Measurements from ENCODE around the gene USP3.
A peak's percentile ranks its signal among the peaks of the same experiment; 100 is the strongest.

Gene USP3

DNA sequence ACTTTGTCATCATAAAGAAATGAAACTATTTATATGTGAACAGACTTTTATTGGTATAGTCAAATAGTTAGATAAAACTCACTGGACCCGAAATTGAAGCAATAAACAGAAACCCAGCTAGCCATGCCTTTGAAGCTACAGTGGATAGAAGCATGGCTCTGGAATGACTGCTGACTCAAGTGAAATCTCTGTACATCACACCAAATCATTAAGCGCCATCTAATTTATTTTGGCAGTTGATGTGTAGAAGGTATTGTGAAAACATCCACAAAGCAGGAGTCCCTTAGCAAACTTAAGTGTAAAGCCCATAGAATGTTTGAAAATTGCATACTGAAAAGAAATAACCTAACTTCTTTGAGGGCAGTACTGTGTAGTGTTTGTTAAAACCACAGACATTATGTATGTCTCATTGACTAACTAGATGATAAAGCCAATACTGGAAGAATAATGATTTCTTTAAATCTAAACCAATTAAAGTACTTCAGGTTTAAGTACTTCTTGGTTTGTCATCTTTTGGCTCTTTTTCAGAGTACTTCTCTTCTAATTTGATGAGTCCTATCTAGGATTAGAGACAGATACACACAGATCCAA lies 50.0 kb downstream of the USP3 start:
- DNase-seq, result no peak

DNA sequence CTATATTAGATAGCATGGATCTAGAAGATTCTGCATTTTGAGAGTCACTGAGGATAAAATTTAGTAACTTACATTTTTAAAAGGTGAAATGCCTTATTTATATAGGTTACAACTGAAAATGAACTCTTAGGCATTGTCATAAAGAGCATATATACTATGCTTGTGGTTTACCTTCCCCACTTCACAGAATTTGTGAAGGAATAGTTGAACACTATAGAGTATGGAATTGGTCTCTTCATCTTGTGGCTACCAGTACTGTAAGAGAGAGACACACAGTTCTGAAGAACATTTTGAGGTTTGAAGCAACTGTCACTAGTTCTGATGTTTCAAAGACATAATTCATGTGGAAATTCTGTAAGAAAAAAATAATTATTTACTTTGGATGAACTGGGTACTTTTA lies 51.1 kb downstream of the USP3 start:
- DNase-seq, result no peak

DNA sequence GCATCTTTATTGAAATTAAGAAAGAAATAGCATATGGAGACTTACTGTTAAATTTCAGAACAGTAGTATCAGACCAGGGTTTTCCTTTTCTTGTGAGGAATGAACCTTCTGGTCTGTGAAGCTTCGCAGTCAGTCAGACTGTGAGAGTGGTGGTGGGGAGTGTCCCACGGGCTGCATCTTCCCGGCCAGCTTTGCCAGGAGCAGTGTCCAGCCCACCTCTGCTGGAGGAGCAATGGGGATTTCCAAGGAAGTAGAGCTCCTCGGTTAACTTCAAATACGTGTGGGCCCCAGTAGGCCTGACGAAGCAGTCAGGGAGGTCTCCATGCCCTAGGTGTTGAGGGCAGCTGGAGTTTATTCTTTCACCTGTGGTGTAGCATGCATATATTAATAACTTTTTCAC lies 51.9 kb downstream of the USP3 start:
- DNase-seq, result no peak

DNA sequence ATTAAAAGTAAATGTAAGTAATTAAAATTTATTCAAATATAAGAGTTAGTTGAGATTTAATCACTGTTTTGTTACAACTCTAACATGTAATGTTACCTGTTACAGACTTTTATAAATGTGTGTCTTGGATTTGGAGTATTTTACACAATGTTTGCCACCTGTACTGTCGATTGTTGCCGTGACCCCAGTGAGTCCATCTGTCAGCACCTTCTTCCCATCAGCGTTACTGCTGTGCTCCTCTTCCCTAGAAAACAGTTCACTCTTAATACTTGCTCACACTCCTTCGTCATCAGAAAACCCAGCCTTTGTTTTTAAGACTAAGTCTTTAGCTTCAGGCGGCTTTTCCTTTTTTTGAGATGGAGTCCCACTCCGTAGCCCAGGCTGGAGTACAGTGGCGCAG lies 52.3 kb downstream of the USP3 start:
- no peak for DNase-seq

DNA sequence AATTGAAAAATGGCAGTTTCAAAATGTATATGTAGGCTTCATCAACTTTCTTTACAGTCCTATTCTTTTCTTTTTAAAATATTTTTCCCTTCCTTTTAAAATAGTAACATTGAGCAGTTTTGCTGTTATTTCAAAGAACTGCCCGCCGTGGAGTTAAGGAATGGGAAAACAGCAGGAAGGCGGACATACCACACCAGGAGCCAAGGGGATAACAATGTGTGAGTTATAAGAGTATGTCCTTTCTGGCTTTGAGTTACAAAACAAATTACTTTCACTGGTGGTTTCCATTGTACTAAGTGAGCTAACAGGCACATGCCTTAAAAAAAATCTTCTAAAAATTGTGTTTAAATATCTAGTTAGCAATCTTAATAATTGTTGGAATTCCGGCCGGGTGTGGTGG lies 55.4 kb downstream of the USP3 start:
- no peak for DNase-seq

DNA sequence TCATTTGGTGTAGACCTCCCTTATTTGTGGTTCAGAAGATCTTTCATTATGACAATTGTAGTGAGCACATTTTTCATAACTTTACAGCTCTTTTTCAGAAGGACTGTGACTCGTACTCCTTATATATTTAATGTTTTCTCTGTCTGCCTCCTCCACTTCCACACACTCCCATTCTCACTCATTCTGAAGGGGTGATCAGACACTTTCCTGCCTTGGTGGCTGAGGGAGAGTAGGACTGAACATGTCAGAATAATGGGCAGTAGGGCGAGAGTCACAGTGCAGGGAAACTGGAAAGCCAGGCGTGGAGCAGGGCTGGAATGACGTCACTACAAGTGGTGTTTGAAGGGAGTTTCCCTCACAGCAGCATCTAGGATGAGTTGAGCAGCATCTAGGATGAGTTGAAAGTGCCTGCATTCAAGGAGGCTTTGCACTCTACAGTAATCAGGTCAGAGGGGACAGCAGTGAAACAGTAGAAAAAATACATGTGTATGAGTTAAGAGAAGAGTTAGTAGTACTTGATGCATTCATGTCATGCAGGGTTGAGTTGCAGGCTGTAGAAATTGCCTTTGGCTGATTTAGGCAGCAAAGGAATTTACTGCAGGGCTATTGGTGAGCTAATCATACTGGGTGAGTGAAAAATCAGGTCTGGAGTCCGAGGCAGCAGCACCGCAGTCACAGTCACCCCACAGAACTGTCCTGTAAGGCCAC lies 56.5 kb downstream of the USP3 start:
- no peak for DNase-seq

DNA sequence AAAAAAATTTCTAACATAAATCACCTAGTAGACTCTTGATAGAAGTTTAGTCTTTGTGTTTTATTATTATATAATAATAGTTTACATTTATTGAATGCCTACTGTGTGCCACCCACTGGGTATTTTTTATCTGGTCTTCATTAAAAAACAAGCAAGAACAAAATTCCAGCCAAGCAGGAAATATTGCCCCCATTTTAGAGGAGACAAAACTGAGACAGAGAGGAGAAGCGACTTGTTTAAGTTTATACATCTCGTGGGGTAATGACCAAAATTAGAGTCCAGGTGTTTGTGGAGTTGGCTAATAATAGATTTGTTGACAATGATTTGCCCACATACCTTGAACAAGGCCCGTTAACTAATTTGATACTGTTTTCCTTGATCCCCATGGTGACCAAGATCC lies 59.7 kb downstream of the USP3 start:
- no peak for DNase-seq

DNA sequence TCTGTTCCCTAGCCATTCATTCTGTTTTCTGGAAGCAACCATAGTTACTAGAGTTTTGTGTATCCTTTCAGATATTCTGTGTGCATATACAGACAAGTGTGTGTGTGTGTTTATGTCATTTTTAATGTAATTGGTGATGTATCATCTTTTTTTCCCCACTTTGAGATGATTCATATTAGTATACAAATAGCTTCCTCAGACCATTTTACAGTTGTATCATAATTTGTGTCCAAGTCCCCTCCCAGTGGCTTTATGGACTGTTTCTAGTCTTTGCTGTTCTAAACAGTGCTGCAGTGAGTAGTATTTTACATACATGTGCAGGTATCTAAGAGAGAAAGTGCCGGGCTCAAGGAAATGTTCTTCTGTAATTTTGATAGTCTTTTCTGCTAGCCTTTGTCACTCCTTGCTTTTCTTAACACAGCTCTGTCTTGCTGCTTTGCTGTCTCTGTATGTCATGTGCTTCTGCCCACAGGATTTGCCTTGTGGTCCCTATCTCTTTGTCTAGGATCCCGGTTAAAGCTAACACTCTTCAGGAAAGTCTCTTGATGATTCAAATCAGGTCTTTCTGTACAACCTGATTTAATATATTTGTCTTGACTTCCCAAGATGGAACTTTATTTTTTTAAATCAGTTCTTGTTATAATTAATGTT lies 61.3 kb downstream of the USP3 start:
- no peak for DNase-seq

DNA sequence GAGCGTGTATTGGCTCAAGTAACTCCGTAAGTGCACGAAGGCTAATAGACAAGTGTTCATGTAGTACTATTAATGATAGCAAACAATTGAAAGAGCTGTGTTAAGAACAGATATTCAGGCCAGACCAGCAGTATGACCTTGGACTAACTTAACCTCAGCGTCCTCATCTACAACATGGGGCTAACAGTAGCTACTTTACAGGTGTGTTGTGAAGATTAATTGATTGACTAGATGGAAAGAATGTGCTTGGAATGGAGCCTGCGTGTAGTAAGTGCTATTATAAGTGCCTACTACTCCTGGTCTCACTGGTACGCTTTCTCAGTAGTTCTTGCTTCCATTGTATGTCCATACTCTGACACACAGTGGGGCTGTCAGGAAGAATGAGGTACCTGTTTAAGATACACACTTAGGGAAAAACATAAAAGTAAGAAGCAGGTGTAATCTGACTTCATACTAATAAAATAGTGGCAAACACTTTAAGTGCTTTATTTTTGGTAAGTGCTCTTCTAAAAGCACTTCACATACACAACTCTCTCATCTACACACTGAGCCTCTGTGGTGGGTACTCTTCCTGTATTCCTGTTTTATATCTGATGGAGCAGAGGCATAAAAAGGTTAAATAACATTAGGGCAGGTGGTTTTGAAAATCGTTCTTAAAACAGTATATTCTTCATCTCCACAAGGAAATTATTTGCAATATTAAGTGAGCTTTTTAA lies 68.5 kb downstream of the USP3 start:
- peak; percentile 32 for DNase-seq

DNA sequence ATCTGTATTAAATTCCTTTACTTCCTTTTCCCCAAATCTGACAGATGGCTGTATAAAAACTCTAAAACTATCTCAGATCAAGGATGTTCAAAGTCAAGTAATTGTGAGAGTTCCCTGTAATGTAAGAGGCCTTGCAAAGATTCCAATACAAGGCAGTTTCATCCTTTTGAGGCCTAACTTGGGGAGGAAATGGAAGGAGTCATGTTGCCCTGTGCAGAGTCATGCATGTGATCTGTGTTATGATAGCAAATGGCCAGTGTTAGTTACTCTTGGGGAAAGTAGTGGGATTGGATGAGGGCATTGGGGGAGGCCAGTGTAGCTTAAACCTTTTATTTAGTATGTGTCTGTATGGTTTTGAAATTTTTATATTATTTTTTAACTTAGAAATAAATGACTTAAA lies 69.1 kb downstream of the USP3 start:
- DNase-seq, result no peak

DNA sequence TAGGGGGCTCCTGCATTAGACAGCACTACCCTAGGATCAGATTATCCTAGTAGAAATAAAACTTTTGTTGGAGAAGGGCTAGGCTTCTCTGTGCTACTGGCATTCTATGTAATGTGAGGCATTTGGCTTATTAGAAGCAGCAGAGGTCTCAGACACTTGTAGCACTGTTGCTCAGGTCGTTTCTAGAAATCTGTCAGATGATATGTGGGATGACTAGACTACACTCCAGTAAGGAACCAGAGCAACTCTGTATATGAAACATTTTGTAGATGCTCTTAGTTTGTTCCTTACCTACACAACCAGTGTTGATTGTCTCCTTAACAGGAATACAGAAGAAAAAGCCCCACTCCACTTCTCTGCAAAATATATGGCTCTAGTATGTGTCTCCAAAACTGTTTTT lies 70.9 kb downstream of the USP3 start:
- no peak for DNase-seq

DNA sequence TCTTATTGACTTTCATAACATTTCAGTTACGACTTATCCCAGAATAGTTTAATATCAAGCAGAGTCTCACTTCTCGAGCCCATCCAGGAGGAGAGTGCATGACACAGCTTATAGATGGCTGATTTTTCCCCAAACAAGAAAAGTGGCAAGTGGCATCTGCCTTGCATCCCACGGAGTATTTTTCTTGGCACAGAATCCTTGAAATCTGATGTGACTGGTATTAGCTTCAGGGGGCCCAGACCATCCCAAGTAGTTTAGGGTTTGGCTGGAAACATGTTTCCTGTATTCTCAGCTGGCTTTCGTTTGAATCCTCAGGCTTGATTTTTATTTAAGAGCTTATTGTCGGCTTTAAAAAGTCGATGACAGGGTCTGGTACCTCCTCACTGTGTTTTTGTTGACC lies 72.0 kb downstream of the USP3 start:
- no peak for DNase-seq

DNA sequence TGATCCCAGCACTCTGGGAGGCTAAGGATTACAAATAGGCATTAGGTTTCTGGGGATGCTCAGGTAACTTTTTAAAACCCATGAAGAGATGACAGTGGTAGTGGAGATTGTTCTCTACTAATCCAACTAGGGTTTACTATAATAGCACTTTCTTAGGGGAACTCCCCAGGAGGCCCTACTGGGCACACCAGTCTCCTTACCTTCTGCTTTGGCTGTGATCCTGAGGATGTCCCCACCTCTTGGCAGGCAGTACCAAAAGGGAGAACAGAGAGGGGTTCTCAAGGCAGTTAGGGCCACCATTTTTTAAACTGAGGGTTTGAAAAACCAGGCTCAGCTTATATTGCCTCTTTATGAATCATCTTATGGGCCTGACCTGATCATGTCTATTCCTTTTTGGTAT lies 77.8 kb downstream of the USP3 start:
- DNase-seq, result no peak

DNA sequence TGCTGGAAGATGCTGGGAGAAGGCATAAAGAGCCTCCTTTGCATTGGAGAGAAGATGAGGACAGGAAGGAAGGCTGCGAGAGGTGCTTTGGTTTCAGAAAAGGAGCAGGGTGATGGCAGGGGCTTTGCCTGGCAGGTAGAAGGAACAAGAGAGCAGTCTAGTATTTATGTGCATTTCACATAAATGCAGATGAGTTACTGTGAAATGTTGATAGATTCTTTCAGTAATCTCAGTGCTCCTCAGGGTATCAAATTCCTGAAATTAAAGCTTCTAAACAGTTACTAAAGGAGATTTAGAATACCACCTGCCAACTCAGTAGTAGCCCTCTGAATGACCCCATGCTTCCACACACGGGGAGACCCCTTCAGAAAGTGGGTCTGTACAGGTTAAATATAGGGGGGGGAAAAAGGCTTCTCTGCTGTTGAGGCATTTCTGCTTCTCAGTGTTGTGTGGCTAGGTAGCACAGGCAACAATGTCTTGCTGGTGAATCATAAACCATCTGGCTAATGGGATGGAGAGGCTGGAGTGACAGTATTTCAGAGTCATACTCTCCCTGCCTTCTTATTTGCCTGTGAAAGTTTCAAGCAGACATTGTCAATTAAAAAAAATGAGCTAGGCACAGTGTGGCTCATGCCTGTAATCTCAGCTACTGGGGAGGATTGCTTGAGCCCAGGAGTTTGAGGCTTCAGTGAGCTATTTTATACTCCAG lies 78.5 kb downstream of the USP3 start:
- no peak for DNase-seq

DNA sequence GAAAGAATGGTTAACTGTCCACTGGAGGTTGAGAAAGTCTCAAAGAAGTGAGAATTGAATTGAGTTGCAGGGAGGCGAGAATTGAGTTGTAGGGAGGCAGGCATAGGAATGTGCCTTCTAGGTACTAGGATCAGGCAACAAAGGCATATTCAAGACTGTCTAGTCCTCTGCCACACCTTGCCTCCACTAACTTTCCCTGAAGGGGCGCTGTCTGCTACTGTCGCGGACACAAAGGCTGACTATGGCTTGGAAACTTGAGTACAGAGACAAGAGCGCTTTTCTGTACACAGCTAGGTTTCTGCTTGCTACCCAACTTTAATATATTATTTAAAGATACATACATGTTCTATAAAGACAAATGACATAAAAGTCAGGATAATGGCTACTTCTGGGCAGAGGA lies 82.4 kb downstream of the USP3 start:
- no peak for DNase-seq

DNA sequence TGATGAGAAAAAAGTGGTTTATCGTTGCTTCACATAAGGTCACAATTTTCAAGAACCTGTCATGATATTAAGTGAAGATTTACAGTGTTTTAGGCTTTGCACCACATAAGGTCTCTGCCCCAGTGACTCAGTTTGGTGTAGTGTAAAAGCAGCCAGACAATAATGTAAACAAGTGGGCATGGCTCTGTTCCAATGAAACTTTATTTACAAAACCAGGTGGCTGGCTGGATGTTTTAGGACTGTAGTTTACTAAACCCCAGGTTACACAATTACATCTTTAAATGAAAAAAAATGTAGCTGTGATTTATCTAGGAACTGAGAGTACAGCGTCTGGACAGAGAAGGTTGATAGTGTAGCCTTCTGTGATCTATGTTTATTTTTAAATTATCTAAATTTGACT lies 83.1 kb downstream of the USP3 start:
- no peak for DNase-seq

DNA sequence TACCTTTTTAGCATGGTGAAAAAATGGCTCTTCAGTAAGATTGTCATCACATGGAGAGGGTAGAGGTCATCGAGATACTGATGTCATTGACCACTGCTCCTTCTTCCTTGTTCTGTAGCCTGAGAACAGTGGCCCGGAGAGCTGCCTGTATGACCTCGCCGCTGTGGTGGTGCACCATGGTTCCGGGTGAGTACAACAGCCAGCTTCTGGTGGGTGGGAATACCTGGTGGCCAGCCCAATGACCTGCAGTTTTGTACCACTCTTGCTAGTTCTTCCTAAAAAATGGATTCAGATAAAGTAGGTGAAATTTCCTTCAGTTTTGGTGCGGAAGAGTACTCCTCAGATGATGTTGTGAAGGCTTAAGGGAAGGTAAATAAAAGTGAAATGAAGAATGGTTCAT lies 84.4 kb downstream of the USP3 start:
- DNase-seq, result no peak

DNA sequence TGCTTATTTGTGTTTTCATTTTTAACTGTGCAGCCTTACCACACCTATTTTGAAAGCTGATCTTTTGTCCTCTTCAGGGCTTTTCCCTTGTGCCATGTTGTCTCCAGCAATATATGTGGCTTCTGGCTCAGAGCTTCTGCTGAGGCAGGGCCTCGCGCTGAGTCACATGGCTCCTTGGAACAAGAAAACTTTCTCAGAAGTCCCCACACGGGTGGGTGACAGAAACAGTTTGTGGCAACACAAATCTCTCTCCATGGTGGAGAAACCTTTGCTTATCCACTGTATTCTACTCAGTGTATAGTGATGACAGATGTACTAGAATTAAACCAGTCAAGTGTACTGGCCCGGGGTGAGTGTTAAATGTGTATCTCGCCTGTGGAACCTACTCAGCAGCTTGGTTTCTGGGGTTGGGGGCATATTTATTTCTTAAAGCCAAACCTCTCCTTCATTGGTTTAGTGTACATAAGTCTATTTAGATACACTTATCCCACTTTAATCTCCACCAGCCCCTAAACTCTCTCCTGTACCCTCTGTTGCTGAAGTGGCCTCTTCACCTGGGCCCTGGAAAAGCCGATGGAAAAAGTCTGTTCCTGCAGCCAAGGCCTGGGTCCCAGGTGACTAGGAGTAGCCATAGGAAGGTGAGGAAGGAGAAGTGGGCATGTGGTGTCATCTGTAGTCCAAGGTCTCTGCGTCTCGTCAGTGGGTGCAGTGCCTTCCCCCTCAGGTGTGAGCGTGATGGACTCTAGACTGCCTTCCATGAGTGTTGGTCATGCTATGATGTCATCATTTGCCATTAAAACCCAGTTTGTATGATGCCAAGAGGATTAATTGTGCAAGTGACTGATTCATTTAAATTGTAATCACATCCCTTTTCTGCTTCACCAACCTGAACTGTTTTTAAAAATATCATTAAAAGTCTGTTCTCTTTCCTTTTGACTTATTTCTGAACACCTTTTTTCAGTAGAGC lies 89.6 kb downstream of the USP3 start:
- DNase-seq, result no peak

DNA sequence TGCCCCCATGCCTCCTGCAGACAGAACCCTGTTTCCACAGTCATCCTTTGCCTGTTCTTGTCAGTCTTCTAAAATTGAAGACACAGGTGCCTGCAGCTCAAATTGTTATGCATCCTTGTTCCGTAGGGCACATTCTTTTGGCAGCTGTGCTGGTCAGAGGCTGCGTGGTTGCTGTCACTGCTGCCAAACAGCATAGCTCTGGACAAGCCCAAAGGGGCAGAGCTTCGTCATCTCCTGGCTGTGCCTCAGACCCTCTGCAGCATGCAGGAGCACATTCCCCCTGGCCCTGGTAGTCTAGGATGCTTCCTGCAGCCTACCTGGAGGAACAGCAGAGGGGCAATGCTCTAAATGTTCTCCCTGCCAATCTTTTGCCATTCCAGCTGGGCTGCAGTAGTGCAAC lies 90.7 kb downstream of the USP3 start:
- no peak for DNase-seq

DNA sequence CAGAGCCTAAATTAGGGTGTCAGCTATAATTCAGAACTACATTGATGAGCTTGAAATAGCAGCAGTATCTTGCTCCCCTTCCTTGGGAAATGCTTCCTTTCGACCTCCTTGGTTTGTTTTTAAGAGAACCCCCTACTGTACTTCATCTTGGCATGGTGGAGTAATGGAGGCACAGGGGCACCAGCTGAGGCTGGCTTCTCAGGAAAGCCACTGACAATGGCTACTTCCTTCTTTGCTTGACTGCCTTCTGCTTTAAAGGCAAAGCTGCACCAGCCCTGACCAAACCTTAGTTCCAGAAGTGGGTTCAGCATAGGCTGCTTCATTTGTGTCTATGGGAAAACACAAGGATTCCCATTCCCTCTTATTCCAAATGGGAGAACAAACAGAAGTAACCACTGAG lies 91.3 kb downstream of the USP3 start:
- DNase-seq, result no peak

DNA sequence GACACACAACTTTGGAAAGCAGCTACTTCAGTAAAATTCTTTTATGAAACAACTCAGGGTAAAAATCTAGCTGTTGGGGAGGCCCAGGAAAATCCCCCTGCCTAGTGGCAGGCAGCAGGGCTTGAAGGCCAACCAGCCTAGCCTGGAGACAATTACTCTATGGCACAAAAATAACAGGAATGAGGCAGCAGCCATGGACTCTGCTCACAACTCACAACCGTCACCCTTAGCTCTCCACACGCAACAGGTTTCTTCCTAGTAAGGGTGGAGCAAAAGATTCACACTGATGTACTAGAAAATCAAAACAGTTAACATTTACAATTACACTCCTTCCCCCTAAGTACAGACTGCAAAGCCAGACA lies 92.3 kb downstream of the USP3 start:
- DNase-seq, result no peak

All from NCI-H187 treated with DMSO at 0.1 percent for 48 hours (cell line).